ENCODE results near the gene FBXW11.

DNA sequence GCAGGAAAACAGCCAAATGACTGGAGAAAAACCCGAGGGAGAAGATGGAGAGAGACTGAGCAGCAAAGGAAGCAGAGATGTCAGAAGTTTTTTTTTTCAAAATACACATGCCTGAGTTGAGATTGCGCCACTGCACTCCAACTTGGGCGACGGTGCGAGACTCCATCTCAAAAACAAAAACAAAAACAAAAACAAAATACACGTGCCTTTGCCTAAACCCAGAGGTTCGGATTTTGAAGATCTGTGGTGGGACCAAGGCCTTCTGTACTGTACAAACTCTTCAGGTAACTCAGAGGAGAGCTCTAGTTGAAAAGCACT is 38.8 kb upstream of the FBXW11 start:
- TF ChIP-seq, protein P1, sequence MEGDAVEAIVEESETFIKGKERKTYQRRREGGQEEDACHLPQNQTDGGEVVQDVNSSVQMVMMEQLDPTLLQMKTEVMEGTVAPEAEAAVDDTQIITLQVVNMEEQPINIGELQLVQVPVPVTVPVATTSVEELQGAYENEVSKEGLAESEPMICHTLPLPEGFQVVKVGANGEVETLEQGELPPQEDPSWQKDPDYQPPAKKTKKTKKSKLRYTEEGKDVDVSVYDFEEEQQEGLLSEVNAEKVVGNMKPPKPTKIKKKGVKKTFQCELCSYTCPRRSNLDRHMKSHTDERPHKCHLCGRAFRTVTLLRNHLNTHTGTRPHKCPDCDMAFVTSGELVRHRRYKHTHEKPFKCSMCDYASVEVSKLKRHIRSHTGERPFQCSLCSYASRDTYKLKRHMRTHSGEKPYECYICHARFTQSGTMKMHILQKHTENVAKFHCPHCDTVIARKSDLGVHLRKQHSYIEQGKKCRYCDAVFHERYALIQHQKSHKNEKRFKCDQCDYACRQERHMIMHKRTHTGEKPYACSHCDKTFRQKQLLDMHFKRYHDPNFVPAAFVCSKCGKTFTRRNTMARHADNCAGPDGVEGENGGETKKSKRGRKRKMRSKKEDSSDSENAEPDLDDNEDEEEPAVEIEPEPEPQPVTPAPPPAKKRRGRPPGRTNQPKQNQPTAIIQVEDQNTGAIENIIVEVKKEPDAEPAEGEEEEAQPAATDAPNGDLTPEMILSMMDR (conservative IDR thresholded peaks at IDR 0.05; ENCODE audit: low read depth, low read length), result no peak
- no peak for TF ChIP-seq EZH2 (IDR thresholded peaks at IDR 0.05; ENCODE audit: borderline replicate concordance, low read depth, low read length, poor library complexity, severe bottlenecking)
